GM18498 (cell line): Measurements from ENCODE around the gene ANO9.

Experiments used
- ATAC-seq: cut with Tn5 transposase; IDR thresholded peaks from one replicate; pipeline ENCODE4 v1.9.1; 2021; ENCODE audit warnings: mild to moderate bottlenecking, moderate library complexity; ENCODE audit not compliant: unreplicated experiment

The ANO9 gene

GRCh38 chr11:452916-453527 is 11.2 kb upstream of the ANO9 start:
- ATAC-seq: no peak

- ATAC-seq: no peak
Observed at GRCh38 chr11:452203-452744, 10.5 kb upstream of the ANO9 start.

GRCh38 chr11:451738-452137 is 9.9 kb upstream of the ANO9 start:
- ATAC-seq: no peak

GRCh38 chr11:450809-451451 is 9.1 kb upstream of the ANO9 start:
- ATAC-seq: peak; percentile 13

- peak; percentile 78 for ATAC-seq
Observed at GRCh38 chr11:449889-450808, 8.3 kb upstream of the ANO9 start, which contains the start of gene PTDSS2. Gene PTDSS2, plus strand, starts transcription at chr11:450279. Its CDS starts 177 bp downstream, at chr11:450456.

GRCh38 chr11:447923-448731 is 6.3 kb upstream of the ANO9 start:
- peak; percentile 56 for ATAC-seq

GRCh38 chr11:446891-447290 is 5.1 kb upstream of the ANO9 start:
- ATAC-seq: no peak

GRCh38 chr11:445765-446588 is 4.2 kb upstream of the ANO9 start:
- no peak for ATAC-seq

- ATAC-seq: no peak
Observed at GRCh38 chr11:444396-445144, 2.8 kb upstream of the ANO9 start.

- ATAC-seq: no peak
Observed at GRCh38 chr11:443542-444199, 1.9 kb upstream of the ANO9 start.

GRCh38 chr11:442611-443081 is 835 bp upstream of the ANO9 start:
- no peak for ATAC-seq

GRCh38 chr11:441043-441417 is 781 bp downstream of the ANO9 start:
- ATAC-seq: no peak

- ATAC-seq: no peak
Observed at GRCh38 chr11:440065-441042, 1.5 kb downstream of the ANO9 start.

GRCh38 chr11:439315-440064 is 2.3 kb downstream of the ANO9 start:
- ATAC-seq: no peak

GRCh38 chr11:438101-438844 is 3.5 kb downstream of the ANO9 start:
- ATAC-seq: no peak
